ENCODE data around the gene MIS18A. TPM values are rescaled to one million over a fixed set of nuclear protein-coding genes. Genes with fewer than 3 reads are reported as not detected.

MIS18A gene
- total and polyA plus RNA-seq, 10 of the 15 experiments (the other 5 are each of a cell fraction or from before 2014, with no cell fraction given), result 6.5 to 48.9 (median 24.8) TPM

DNA sequence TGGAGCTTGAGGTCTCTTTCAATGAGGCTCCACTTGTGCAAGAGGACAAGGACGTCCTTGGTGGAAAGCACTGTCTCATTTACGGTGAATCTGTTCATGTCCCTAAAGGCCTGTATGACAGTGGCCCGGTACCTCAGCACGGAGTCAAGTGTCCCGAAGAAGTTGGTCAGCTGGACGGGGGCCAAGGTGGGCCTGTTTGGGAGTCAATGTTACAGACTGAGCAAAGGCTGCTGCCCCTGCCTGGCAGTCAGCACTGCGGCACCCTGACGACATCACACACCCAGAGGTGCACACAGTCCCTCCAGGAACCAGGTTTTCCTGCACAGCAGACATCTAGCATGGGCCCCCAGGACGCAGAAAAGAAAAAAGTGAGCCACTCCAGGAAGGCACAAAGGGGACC lies 38.9 kb upstream of the MIS18A start (continued):
- TF ChIP-seq, protein P1, sequence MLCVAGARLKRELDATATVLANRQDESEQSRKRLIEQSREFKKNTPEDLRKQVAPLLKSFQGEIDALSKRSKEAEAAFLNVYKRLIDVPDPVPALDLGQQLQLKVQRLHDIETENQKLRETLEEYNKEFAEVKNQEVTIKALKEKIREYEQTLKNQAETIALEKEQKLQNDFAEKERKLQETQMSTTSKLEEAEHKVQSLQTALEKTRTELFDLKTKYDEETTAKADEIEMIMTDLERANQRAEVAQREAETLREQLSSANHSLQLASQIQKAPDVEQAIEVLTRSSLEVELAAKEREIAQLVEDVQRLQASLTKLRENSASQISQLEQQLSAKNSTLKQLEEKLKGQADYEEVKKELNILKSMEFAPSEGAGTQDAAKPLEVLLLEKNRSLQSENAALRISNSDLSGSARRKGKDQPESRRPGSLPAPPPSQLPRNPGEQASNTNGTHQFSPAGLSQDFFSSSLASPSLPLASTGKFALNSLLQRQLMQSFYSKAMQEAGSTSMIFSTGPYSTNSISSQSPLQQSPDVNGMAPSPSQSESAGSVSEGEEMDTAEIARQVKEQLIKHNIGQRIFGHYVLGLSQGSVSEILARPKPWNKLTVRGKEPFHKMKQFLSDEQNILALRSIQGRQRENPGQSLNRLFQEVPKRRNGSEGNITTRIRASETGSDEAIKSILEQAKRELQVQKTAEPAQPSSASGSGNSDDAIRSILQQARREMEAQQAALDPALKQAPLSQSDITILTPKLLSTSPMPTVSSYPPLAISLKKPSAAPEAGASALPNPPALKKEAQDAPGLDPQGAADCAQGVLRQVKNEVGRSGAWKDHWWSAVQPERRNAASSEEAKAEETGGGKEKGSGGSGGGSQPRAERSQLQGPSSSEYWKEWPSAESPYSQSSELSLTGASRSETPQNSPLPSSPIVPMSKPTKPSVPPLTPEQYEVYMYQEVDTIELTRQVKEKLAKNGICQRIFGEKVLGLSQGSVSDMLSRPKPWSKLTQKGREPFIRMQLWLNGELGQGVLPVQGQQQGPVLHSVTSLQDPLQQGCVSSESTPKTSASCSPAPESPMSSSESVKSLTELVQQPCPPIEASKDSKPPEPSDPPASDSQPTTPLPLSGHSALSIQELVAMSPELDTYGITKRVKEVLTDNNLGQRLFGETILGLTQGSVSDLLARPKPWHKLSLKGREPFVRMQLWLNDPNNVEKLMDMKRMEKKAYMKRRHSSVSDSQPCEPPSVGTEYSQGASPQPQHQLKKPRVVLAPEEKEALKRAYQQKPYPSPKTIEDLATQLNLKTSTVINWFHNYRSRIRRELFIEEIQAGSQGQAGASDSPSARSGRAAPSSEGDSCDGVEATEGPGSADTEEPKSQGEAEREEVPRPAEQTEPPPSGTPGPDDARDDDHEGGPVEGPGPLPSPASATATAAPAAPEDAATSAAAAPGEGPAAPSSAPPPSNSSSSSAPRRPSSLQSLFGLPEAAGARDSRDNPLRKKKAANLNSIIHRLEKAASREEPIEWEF (IDR thresholded peaks at IDR 0.05; ENCODE audit: insufficient replicate concordance, low read depth, low read length), result no peak
- TF ChIP-seq, protein P2, sequence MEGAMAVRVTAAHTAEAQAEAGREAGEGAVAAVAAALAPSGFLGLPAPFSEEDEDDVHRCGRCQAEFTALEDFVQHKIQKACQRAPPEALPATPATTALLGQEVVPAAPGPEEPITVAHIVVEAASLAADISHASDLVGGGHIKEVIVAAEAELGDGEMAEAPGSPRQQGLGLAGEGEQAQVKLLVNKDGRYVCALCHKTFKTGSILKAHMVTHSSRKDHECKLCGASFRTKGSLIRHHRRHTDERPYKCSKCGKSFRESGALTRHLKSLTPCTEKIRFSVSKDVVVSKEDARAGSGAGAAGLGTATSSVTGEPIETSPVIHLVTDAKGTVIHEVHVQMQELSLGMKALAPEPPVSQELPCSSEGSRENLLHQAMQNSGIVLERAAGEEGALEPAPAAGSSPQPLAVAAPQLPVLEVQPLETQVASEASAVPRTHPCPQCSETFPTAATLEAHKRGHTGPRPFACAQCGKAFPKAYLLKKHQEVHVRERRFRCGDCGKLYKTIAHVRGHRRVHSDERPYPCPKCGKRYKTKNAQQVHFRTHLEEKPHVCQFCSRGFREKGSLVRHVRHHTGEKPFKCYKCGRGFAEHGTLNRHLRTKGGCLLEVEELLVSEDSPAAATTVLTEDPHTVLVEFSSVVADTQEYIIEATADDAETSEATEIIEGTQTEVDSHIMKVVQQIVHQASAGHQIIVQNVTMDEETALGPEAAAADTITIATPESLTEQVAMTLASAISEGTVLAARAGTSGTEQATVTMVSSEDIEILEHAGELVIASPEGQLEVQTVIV (IDR thresholded peaks at IDR 0.05; ENCODE audit: borderline replicate concordance, partially characterized antibody), result no peak
- TF ChIP-seq ZNF384 (IDR thresholded peaks at IDR 0.05; ENCODE audit: borderline replicate concordance, low read depth, low read length) (no peak), SPI1 (IDR thresholded peaks at IDR 0.05; ENCODE audit: borderline replicate concordance, insufficient read depth, low read depth, low read length) (no peak), HDAC2 (IDR thresholded peaks at IDR 0.05) (no peak)
- TF ChIP-seq, protein P3, sequence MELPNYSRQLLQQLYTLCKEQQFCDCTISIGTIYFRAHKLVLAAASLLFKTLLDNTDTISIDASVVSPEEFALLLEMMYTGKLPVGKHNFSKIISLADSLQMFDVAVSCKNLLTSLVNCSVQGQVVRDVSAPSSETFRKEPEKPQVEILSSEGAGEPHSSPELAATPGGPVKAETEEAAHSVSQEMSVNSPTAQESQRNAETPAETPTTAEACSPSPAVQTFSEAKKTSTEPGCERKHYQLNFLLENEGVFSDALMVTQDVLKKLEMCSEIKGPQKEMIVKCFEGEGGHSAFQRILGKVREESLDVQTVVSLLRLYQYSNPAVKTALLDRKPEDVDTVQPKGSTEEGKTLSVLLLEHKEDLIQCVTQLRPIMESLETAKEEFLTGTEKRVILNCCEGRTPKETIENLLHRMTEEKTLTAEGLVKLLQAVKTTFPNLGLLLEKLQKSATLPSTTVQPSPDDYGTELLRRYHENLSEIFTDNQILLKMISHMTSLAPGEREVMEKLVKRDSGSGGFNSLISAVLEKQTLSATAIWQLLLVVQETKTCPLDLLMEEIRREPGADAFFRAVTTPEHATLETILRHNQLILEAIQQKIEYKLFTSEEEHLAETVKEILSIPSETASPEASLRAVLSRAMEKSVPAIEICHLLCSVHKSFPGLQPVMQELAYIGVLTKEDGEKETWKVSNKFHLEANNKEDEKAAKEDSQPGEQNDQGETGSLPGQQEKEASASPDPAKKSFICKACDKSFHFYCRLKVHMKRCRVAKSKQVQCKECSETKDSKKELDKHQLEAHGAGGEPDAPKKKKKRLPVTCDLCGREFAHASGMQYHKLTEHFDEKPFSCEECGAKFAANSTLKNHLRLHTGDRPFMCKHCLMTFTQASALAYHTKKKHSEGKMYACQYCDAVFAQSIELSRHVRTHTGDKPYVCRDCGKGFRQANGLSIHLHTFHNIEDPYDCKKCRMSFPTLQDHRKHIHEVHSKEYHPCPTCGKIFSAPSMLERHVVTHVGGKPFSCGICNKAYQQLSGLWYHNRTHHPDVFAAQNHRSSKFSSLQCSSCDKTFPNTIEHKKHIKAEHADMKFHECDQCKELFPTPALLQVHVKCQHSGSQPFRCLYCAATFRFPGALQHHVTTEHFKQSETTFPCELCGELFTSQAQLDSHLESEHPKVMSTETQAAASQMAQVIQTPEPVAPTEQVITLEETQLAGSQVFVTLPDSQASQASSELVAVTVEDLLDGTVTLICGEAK (IDR thresholded peaks at IDR 0.05; ENCODE audit: borderline replicate concordance), result no peak
